Placental pericyte (primary cell): Measurements from ENCODE around the gene ZNF214. TPM values are rescaled to one million over a fixed set of nuclear protein-coding genes. Genes with fewer than 3 reads are reported as not detected.

Source experiments
- total RNA-seq: library from RNA; depleted of rRNA; stranded (reverse); fragments of >200 nt; gene quantifications from 2 replicates; pipeline ENCODE4 v1.2.3, GENCODE V29; 2012

ZNF214 gene
- 0.22 and 1.4 TPM in 2 replicates for total RNA-seq

GRCh38 chr11:7020183-7020917 lies at the start of gene ZNF214, which contains the start of gene NLRP14:
Gene ZNF214, minus strand, starts transcription at chr11:7020346. Its CDS starts 17,511 bp downstream, at chr11:7002835.
Gene NLRP14, plus strand, starts transcription at chr11:7020479. Its CDS starts 18,108 bp downstream, at chr11:7038587.

Other genes with a start within 250 kb of the ZNF214 start
- gene OR2AG2, start 248.4 kb downstream of the ZNF214 start, total RNA-seq = 1.6 TPM in 1 of 2 replicates, not detected in the other
- not detected in 2 replicates for gene OR2AG1, start 237.3 kb downstream of the ZNF214 start, total RNA-seq
- gene OR6A2, start 220.7 kb downstream of the ZNF214 start, total RNA-seq = 0.57 TPM in 1 of 2 replicates, not detected in the other
- gene OR10A5, start 174.7 kb downstream of the ZNF214 start, total RNA-seq = not detected in 2 replicates
- gene OR10A2, start 157.3 kb downstream of the ZNF214 start, total RNA-seq = not detected in 2 replicates
- not detected in 2 replicates for gene OR10A4, start 143.7 kb downstream of the ZNF214 start, total RNA-seq
- 0.22 and 1.4 TPM in 2 replicates for gene OR2D2, start 127.8 kb downstream of the ZNF214 start, total RNA-seq
- gene OR2D3, start 99.3 kb downstream of the ZNF214 start, total RNA-seq = not detected in 2 replicates
- 0.44 and 6.3 TPM in 2 replicates for gene ZNF215, start 93.9 kb downstream of the ZNF214 start, total RNA-seq
- 0.14 TPM in 1 of 2 replicates, not detected in the other for gene NLRP14, start 133 bp upstream of the ZNF214 start, total RNA-seq
- gene RBMXL2, start 68.7 kb upstream of the ZNF214 start, total RNA-seq = not detected in 2 replicates
- 0.43 TPM in 1 of 2 replicates, not detected in the other for gene SYT9, start 231.6 kb upstream of the ZNF214 start, total RNA-seq